CD14-positive monocyte (primary cell): ENCODE measurements around the gene HMGXB3. TPM values are rescaled to one million over a fixed set of nuclear protein-coding genes. Genes with fewer than 3 reads are reported as not detected.

Experiments
- DNase-seq, 3 donors: peaks; one replicate each; pipeline ENCODE4 v3.0.0-alpha.2; 2011 to 2022
- H2AFZ ChIP-seq: 2 replicates; pipeline ENCODE4 v1.6.0; 2012; ENCODE audit warnings: mild to moderate bottlenecking, low read depth, low read length, inconsistent platforms; ENCODE audit not compliant: insufficient read depth, poor library complexity, severe bottlenecking
- H3K27ac ChIP-seq, 2 donors: 1 replicate in 1 of 2; 2 replicates in 1 of 2; pipeline ENCODE4 v1.5.1; 2012 to 2013; ENCODE audit warnings: low read length in 2 of 2, control low read depth in 1 of 2, inconsistent platforms in 1 of 2, low read depth in 1 of 2, mild to moderate bottlenecking in 1 of 2
- H3K27me3 ChIP-seq, 2 donors: one replicate each; pipeline versions ENCODE4 v1.6.0 to v1.6.1; 2011 to 2013; ENCODE audit warnings: low read length in 2 of 2; ENCODE audit not compliant: control insufficient read depth in 2 of 2, insufficient read depth in 2 of 2
- H3K36me3 ChIP-seq, 2 donors: replicated peaks in 1 of 2; 1 replicate in 1 of 2; 2 replicates in 1 of 2; pipeline versions ENCODE4 v1.5.1 to v1.6.1; 2012 to 2013; ENCODE audit warnings: low read length in 2 of 2, control low read depth in 1 of 2, inconsistent platforms in 1 of 2, mild to moderate bottlenecking in 1 of 2; ENCODE audit not compliant: insufficient read depth in 2 of 2, control insufficient read depth in 1 of 2
- H3K4me1 ChIP-seq, 2 donors: 1 replicate in 1 of 2; 2 replicates in 1 of 2; pipeline versions ENCODE4 v1.5.1 to v1.6.1; 2012 to 2013; ENCODE audit warnings: low read length in 2 of 2, control low read depth in 1 of 2, inconsistent platforms in 1 of 2, mild to moderate bottlenecking in 1 of 2, moderate library complexity in 1 of 2; ENCODE audit not compliant: insufficient read depth in 2 of 2, control insufficient read depth in 1 of 2
- H3K4me2 ChIP-seq: replicated peaks from 2 replicates; pipeline ENCODE3; 2012; ENCODE audit warnings: low read length, moderate library complexity, mild to moderate bottlenecking; ENCODE audit not compliant: poor library complexity, severe bottlenecking; ENCODE audit errors: extremely low read depth
- H3K4me3 ChIP-seq, 3 experiments: fragments of 200-600 bp in 1 of 3; sonication (generic) in 1 of 3; replicated peaks in 1 of 3; 1 replicate in 2 of 3; 2 replicates in 1 of 3; pipeline ENCODE4 v1.5.1; 2011 to 2013; ENCODE audit warnings: low read length in 3 of 3, mild to moderate bottlenecking in 3 of 3, control low read depth in 2 of 3, low read depth in 2 of 3, inconsistent platforms in 1 of 3, moderate library complexity in 1 of 3
- H3K79me2 ChIP-seq: 2 replicates; pipeline ENCODE4 v1.6.0; 2012; ENCODE audit warnings: mild to moderate bottlenecking, control low read depth, inconsistent platforms, low read length, moderate library complexity; ENCODE audit not compliant: insufficient read depth
- H3K9ac ChIP-seq: 2 replicates; pipeline ENCODE4 v1.6.0; 2017; ENCODE audit warnings: low read length, mild to moderate bottlenecking; ENCODE audit not compliant: insufficient read depth, poor library complexity, severe bottlenecking
- H3K9me3 ChIP-seq, 2 donors: replicated peaks in 1 of 2; 1 replicate in 1 of 2; 2 replicates in 1 of 2; pipeline versions ENCODE4 v1.5.1 to v1.6.1; 2012 to 2013; ENCODE audit warnings: low read length in 2 of 2, control low read depth in 1 of 2; ENCODE audit not compliant: control insufficient read depth in 1 of 2, insufficient read depth in 1 of 2
- H4K20me1 ChIP-seq: 2 replicates; pipeline ENCODE4 v1.6.0; 2012; ENCODE audit warnings: mild to moderate bottlenecking, low read length, control low read depth, moderate library complexity; ENCODE audit not compliant: insufficient read depth
- H3K27ac Mint-ChIP-seq, 7 donors: one replicate each; pipeline ENCODE4 v1.8.0; 2020; ENCODE audit warnings: mild to moderate bottlenecking in 7 of 7, mixed read lengths in 7 of 7, moderate library complexity in 6 of 7, inconsistent platforms in 2 of 7
- H3K27me3 Mint-ChIP-seq, 3 donors: one replicate each; pipeline ENCODE4 v1.8.0; 2021 to 2022; ENCODE audit warnings: low read depth in 3 of 3, mild to moderate bottlenecking in 3 of 3, mixed read lengths in 3 of 3, moderate library complexity in 3 of 3, inconsistent platforms in 1 of 3
- H3K36me3 Mint-ChIP-seq, 2 donors: one replicate each; pipeline ENCODE4 v1.8.0; 2020; ENCODE audit warnings: mixed read lengths in 2 of 2, inconsistent platforms in 1 of 2, mild to moderate bottlenecking in 1 of 2
- H3K4me1 Mint-ChIP-seq: one replicate; pipeline ENCODE4 v1.8.0; 2020; ENCODE audit warnings: mild to moderate bottlenecking, mixed read lengths
- H3K4me3 Mint-ChIP-seq, 2 donors: one replicate each; pipeline ENCODE4 v1.8.0; 2020; ENCODE audit warnings: mild to moderate bottlenecking in 2 of 2, mixed read lengths in 2 of 2, moderate library complexity in 1 of 2
- H3K9me3 Mint-ChIP-seq, 7 donors: one replicate each; pipeline ENCODE4 v1.8.0; 2020 to 2022; ENCODE audit warnings: mixed read lengths in 7 of 7, mild to moderate bottlenecking in 6 of 7, moderate library complexity in 6 of 7, inconsistent platforms in 2 of 7
- WGBS: methylation state at CpG from one replicate; pipeline ENCODE4 v1.1.5; 2013; ENCODE audit warnings: missing lambda C conversion rate; ENCODE audit not compliant: insufficient coverage; 5-methylcytosine and 5-hydroxymethylcytosine counted together
- intact Hi-C, 2 donors: fragments of 100-400 bp; cut with micrococcal nuclease; formaldehyde crosslinking; loops; one replicate each; pipeline versions ENCODE4 v1.15.0 to v1.15.1; 2023
- polyA plus RNA-seq, 3 donors: library from polyadenylated mRNA; depleted of rRNA in 1 of 3; unstranded in 2 of 3; stranded (reverse) in 1 of 3; fragments of 300-500 nt in 2 of 3; fragments of >200 nt in 1 of 3; fragmentation: Illumina TruSeq in 2 of 3; gene quantifications; 1 replicate in 2 of 3; 2 replicates in 1 of 3; pipeline ENCODE4 v1.2.3, GENCODE V29; 2012 to 2021
- TF ChIP-seq, protein P1 (sequence below): fragments of 200-600 bp; IDR thresholded peaks from one replicate; pipeline ENCODE4 v1.8.0; 2022; ENCODE audit warnings: antibody characterized with exemption, mild to moderate bottlenecking

HMGXB3 gene
- polyA plus RNA-seq, 3 donors, result 3.1 to 22.9 (median 6.2) TPM

DNA sequence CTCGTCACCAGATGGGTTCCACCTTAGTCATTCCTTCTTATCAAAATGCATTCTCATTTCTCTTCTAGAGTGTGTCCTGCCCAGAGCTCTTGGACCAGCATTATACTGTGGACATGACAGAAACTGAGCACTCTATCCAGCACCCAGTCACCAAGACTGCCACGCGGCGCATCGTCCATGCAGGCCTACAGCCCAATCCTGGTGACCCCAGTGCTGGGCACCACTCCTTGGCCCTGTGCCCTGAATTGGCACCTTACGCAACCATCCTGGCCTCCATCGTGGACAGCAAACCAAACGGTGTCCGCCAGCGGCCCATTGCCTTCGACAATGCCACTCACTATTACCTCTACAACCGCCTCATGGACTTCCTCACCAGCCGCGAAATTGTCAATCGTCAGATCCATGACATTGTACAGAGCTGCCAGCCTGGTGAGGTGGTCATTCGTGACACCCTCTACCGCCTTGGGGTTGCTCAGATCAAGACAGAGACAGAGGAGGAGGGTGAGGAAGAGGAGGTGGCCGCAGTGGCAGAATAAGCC, 51.2 kb downstream of the HMGXB3 start:
- TF ChIP-seq, protein P1, sequence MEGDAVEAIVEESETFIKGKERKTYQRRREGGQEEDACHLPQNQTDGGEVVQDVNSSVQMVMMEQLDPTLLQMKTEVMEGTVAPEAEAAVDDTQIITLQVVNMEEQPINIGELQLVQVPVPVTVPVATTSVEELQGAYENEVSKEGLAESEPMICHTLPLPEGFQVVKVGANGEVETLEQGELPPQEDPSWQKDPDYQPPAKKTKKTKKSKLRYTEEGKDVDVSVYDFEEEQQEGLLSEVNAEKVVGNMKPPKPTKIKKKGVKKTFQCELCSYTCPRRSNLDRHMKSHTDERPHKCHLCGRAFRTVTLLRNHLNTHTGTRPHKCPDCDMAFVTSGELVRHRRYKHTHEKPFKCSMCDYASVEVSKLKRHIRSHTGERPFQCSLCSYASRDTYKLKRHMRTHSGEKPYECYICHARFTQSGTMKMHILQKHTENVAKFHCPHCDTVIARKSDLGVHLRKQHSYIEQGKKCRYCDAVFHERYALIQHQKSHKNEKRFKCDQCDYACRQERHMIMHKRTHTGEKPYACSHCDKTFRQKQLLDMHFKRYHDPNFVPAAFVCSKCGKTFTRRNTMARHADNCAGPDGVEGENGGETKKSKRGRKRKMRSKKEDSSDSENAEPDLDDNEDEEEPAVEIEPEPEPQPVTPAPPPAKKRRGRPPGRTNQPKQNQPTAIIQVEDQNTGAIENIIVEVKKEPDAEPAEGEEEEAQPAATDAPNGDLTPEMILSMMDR, result no peak
- peaks cover 0 to 6% (median 0%) of the 10 kb centered on the region in 3 donors for H3K27me3 Mint-ChIP-seq
- peaks cover 95 to 100% of the 10 kb centered on the region in 2 donors for H3K36me3 Mint-ChIP-seq
- H3K27me3 ChIP-seq, result no peaks in the 10 kb centered on the region
- H3K4me3 Mint-ChIP-seq, result no peak overlapping the region
- no peak overlapping the region for H2AFZ ChIP-seq
- 60% methylated on average over 16 of the region's 18 CpGs for WGBS
- H3K27ac ChIP-seq, result peak overlapping the region; percentile 36 to 82
- intact Hi-C loops, result no loop called here
- no peak overlapping the region for H3K4me2 ChIP-seq
- DNase-seq, result no peak
- H3K4me1 Mint-ChIP-seq, result peaks cover 46% of the 10 kb centered on the region
- H3K4me1 ChIP-seq, result peaks cover 40 to 44% of the 10 kb centered on the region in 2 donors
- H3K79me2 ChIP-seq, result peaks cover 28% of the 10 kb centered on the region
- peak overlapping the region in 1 of 3 experiments; percentile 6 for H3K4me3 ChIP-seq
- H4K20me1 ChIP-seq, result peaks cover 84% of the 10 kb centered on the region
- H3K9me3 Mint-ChIP-seq, result peaks cover 0 to 2% (median 0%) of the 10 kb centered on the region in 7 donors
- peaks cover 92 to 99% of the 10 kb centered on the region in 2 donors for H3K36me3 ChIP-seq
- H3K9ac ChIP-seq, result peak overlapping the region; percentile 17
- no peaks in the 10 kb centered on the region for H3K9me3 ChIP-seq
- peak overlapping the region; percentile 6 to 95 (median 83) for H3K27ac Mint-ChIP-seq

DNA sequence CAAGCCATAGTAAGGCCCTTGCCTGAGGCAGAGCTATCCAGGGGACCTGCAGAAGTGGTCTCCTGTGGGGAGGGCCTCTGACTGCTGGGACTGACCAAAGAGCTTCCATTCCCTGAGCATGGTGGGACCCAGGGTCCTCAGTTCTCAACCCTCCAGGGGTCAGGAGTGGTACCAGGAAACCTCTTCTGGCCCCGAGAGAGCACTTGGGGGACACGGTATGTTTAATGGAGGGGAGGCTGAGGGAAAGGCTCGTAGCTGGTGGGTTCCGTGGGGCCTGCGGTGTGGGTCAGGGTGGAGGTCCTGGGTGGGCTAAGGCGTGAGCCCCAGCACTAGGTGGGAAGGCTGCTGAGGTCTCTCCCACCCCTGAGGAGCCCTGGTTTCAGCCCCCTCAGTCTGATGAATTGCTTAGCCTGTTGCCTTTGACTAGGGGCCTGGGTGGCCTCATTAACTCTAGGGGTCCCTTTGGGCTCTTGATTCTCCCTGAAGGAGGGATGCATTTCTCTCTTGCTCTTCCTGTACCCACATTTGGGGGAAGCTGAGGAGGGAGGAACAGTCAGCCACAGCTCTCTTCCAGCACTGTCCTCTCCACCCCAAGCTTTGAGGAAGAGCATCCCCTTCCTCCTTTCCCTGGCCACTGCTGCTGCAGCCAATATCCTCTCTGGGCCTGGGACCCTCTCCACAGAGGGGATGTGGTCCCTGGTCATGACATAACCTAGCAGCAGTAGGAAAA, 51.9 kb downstream of the HMGXB3 start:
- Histone ChIP-seq H3K4me2 (no peak overlapping the region), H4K20me1 (peaks cover 90% of the 10 kb centered on the region), H3K9me3 (no peaks in the 10 kb centered on the region), H3K4me1 (peaks cover 40 to 44% of the 10 kb centered on the region in 2 donors), H3K79me2 (peaks cover 34% of the 10 kb centered on the region), H2AFZ (no peak overlapping the region), H3K9ac (peak overlapping the region; percentile 17), H3K27ac (peak overlapping the region; percentile 36 to 82), H3K27me3 (no peaks in the 10 kb centered on the region), H3K36me3 (peaks cover 94 to 100% of the 10 kb centered on the region in 2 donors), H3K4me3 (peak overlapping the region in 1 of 3 experiments; percentile 6)
- H3K36me3 Mint-ChIP-seq, result peaks cover 96 to 100% of the 10 kb centered on the region in 2 donors
- DNase-seq, result peak in 1 of 3 donors; percentile 52
- peak overlapping the region; percentile 77 to 95 (median 84) for H3K27ac Mint-ChIP-seq
- H3K27me3 Mint-ChIP-seq, result peaks cover 0 to 6% (median 0%) of the 10 kb centered on the region in 3 donors
- H3K4me1 Mint-ChIP-seq, result peaks cover 46% of the 10 kb centered on the region
- TF ChIP-seq, protein P1, result no peak
- 80% methylated on average over 5 of the region's 6 CpGs for WGBS
- H3K9me3 Mint-ChIP-seq, result peaks cover 0 to 3% (median 0%) of the 10 kb centered on the region in 7 donors
- intact Hi-C loops, result no loop called here
- no peak overlapping the region for H3K4me3 Mint-ChIP-seq
